Right renal pelvis (tissue), 4 donors: ENCODE measurements around the gene SLC25A53. TPM values are rescaled to one million over a fixed set of nuclear protein-coding genes. Genes with fewer than 3 reads are reported as not detected.
"Not testable (repeated sequence)": the region's sequence is repeated elsewhere in the genome, so short reads cannot be mapped to it uniquely, and the experiment has no call there.

Source experiments
- DNase-seq, 4 donors: peaks; one replicate each; pipeline ENCODE4 v3.0.0-alpha.2; 2013; ENCODE audit warnings: low read depth in 4 of 4, low spot score in 3 of 4, missing footprints in 1 of 4
- polyA plus RNA-seq, 4 donors: library from polyadenylated mRNA; unstranded; fragments of 120-200 nt; gene quantifications; one replicate each; pipeline ENCODE4 v1.2.1, GENCODE V29; 2013; ENCODE audit not compliant: insufficient read length in 4 of 4

Gene SLC25A53
- polyA plus RNA-seq, 4 donors = 8.3 to 12.0 (median 9.4) TPM

DNA sequence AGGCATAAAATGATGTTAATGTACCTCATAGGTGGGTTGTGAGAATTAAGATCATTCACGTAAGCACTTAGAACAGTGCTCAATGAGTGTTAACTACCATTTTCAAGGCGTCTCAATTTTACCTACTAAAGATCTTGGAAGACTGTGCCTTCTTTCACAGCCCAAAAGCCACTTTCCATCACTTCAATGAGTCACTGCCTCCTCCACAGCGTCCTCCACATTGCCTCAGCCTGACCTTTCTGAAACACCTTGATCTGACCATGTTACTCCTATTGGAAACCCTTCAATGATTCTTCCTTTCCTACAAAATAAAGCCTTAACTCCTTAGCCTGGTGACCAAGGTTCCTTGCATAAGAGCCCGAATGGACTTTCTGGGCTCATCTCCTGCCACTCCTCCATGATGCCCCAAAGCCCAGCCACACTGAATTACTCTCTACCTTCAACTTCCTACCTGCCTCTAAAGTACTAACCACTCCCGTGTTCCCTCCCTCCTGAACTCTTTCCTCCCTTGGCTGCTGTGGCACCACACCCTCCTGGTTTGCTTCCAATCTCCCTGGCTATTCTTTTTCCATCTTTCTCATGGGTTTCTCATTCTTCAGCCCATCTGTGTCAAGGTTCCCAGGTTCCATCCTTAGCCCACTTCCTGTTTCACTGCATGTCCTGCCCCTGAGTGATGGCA, 22.1 kb downstream of the SLC25A53 start:
- no peak for DNase-seq

DNA sequence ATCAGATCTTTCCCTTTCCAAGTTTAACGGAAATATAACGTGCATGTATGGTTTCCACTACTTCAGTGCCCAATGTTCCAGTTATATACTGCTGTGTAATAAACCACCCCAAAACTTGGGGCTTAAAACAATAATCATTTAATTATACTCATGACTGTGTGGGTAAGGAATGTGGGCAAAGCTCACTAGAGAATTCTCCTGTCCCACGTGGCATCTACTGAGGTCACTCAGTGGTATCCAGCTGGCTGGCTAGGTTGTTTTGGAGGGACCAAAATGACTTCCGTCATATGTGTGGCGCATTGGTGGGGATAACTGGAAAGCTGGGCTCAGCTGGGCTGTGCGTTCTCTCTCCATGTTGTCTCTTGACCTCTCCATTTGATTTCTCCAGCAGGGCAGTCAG, 26.0 kb downstream of the SLC25A53 start:
- no peak for DNase-seq

DNA sequence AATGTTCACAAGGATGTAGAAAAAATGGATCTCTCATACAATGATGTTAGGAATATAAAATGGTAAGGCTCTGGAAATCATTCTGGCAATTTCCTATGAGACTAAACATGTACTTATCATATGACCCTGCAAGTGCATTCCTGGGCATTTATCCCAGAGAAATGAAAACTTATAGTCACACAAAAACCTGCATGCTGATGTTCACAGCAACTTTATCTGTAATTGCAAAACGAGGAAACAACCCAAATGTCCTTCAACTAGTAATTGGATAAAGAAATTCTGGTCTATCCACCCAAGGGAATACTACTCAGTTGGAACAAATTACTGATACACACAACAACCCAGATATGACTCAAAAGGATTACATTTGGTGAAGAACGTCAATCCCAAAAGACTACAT, 30.0 kb downstream of the SLC25A53 start:
- DNase-seq = no peak

DNA sequence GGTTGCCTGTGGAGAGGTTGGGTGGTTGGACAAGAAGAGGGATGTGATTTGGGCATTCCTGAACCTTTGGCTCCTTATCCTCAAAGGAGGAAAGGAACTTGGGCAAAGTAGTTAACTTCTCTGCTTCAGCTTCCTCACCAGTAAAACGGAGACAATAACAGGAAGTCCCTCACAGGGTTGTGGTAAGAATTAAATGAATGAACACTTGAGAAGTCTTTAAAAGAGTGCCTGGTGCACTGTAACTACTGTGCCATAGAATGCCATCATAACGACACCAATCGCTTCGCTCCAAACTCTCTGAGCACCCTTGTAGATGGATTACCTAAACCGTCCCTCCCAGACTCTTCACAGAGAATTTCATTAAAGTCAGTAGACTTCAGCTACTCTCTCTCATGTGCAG, 34.0 kb downstream of the SLC25A53 start:
- DNase-seq = no peak

DNA sequence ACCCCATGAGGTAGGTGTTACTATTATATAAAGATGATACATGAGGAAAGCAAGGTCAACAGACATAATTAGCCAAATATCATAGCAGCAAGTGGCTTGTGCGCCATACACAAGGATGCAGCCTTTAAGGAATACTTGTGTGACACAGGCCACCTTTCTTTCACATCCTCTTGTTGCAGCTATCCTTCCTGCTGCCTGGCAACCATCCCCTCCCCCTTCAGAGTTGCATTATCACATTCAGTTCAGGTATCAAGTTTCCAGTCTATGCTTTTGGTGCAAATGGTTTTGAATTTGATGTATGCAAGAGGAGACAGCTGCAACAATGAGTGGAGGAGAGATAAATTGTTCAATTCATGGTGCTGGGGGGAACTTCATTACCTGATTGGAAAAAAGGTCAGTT, 38.0 kb downstream of the SLC25A53 start:
- DNase-seq = no peak

DNA sequence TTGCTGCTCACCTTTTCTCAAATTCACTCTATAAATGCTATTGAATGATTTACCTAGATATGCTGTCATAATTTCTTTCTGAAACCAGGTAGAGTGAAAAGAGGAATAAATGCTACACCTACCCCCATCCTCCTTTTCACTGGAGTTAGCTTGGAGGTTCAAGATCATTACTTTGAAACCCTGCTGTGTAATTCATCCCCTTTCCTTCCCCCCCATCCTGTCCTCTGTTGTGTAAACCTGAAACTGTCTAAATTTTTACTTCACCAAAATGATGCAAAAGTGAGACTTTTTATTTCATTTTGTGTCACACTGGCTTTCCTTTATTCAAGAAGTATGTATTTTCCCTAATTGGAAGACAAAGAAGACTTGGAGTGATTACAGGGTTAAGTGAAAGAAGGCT, 39.0 kb downstream of the SLC25A53 start:
- no peak for DNase-seq

DNA sequence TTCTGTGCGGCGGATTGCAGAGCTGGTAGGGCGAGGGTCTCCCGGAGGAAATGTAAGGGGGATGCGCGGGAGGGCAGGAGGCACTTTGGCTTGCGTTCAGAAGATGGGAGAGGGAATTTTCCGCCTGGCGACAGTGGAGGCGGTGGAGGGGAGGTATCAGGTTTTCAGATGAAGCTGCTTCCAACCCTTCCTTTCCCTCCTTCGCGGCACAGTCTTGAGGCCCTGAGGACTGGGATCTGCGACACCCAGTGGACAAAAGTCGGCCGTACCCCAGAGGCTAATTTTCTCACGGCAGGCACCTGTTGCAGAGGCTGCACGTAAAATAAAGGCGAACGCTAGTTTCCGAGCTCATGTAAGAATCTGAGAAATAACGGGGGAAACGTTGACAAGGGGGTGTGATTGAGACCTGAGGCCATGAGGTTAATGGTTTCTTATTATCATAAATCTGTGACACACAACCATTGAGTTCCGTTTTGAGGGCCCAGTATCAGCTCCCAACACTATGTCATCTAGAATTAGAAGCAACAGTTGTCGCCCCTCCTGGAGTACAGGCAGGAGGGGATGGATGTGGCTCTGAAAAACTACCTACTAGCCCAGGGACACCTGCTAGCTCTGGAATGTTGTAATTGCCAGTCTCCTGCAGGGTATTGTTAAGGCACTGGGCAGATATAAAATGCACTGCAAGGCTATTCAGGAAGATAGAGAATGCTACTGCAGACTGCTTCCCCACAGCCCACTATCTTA, 43.4 kb downstream of the SLC25A53 start:
- DNase-seq = peak in 3 of 4 donors; percentile 26 to 38 (median 31)

DNA sequence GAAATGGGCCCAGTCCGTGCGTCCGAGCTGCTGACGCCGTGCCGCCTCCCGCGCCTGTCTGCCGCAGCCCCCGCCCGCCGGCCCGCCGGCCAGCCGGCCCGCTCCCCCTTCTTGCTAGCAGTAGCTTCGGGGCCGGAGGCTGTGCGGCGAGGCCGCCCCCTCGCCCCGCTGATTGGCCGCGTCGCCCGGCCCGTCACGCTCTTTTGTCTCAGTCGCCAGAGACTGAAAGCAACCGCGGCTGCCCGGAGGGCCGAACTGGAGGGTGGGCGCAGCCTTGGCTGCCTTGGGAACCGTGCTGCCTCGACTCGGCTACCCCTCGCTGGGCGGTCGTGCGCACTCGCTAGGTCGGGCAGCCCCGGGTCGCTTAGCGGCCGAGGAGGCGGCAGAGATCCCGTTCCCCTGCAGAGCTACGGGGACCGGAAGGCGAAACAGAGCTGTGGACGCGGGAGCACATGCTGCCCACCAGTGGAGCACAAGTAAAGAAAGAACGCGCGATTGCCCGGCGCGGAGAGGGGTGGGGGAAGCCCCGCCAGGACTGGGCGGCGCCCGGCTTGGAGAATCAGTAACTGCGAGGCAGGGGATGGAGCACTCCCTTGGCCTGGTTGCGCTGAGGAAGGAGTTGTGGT, 44.4 kb downstream of the SLC25A53 start, which contains the start of gene ZCCHC18:
Gene ZCCHC18 (plus strand): TSS at position 198 of the 626 bp plus-strand sequence. CDS start 1,589 bp downstream, outside the sequence.
- DNase-seq = peak in 3 of 4 donors; percentile 44 to 49 (median 45)

DNA sequence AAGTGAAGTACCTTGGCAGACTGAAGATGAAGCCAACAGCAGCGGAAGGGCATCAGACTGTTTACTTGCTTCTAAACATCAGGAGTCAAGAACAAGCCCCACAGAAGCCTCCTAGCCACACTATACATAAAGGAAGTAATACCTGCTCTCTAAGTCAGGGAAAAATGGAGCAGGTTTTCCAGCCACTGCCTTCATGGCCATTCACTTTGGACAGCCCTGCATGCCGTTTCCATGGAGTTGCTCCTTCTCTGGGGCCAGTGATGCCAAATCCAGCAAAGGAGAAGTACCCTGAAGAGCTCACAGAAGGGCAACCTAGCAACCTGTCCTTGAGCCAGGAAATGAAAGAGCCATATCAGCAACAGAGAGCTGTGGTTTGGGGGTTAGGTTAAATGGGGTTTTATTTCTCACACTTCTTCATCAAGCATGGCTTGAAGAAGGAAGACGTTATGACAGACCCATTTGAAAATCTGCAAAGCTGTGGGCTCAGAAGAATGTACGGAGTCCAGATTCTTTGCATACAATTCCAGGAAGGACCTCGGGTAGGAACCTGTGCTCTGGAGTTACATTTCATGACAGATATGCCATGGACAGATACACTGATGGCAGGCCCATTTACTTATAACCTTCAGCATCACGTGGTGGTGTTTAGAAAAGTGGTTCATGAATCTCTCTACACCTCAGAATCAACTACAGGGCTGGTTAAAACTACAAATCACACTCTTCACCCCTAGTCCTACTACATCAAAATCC, 46.1 kb downstream of the SLC25A53 start:
- not testable (repeated sequence) for DNase-seq

DNA sequence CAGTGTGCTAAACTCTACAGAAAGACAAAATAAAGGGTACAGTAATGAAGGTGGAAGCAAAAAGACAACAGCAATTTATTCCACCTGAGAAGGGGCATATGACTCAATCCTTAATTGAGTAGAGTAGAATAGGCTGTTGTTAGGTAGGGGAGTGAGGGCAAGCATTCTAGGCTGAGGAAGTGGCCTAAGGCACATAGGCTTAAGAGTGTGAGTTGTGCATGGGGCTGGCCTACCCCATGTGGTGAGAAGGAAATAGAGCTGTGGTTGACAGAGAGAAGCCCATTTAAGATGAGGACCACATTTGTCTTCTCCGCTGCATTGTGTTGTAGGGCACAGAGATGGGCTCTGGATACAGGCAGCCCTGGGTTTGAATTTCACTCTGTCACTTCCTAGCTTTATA, 47.9 kb downstream of the SLC25A53 start:
- DNase-seq = no peak

DNA sequence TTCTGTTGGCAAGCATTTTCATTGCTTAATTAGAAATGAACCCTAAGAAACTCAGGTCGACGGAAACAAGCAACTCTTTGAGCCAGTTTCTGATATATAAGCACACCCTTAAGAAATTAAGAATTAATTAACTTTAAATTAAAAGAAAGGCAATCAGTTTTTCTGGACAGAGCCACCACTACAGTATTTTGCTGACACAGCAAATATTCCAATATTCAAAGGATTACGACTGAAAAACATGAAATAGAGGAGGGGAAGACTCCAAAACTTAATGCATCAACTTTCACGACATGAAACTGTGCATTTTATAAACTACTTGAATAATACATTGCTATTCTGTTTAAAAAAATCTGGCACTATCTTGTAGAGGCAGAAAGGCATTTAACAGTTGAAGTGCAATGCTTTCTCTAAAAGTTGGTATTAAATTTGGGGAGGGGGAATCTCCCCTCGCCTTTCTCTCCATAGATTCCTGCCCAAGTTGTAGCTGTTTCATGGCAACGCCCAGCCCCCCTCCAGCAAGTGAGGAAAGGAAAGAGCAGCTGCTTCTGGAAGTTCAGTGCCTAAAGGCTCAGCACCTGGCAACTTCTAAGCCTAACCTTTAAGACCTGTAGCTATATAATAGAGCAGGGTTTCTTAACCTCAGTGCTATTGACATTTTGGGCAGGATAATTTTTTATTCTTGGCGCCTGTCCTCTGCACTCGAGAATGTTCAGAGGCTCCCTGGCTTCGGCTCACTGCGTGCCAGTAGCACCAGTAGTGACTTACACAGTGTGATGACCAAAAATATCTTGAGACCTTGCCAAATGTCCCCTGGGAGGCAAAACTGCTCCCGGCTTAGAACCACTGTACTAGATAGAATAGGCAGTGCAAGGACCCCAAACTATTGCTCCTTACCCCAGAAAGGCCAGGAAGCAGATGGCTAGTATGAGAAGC, 51.2 kb downstream of the SLC25A53 start:
- DNase-seq = no peak

DNA sequence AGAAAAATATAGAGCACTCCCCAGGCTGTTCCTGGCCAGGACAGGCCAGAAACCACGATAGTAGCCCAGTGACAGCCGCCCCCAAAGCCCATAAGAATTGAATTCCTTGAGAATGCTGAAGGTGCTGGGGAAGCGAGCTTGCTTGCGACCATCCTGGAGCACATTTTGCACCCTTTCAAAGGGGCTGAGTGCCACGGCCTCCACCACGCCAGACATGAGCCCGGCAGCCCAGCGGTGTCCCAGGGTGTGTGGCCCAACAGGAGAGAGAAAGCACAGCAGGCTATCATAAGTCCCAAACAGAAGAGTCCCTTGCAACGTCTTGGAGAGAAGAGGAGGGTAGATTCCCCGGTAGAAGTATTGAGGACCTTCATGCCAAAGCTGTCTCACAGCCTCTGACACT, 52.1 kb downstream of the SLC25A53 start:
- DNase-seq = no peak

DNA sequence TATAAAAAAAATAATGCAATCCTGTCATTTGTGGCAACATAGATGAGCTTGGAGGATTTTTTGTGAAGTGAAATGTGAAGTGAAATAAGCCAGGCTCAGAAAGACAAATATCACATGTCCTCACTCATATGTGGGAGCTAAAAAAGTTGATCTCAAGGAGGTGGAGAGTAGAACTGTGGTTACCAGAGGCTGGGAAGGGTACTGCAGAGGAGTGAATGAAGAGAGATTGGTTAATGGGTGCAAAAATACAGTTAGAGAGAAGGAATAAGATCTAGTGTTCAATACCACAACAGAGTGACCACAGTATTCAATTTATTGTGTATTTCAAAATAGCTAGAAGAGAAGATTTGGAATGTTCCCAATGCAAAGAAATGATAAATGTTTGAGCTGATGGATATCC, 57.9 kb downstream of the SLC25A53 start:
- DNase-seq = no peak

DNA sequence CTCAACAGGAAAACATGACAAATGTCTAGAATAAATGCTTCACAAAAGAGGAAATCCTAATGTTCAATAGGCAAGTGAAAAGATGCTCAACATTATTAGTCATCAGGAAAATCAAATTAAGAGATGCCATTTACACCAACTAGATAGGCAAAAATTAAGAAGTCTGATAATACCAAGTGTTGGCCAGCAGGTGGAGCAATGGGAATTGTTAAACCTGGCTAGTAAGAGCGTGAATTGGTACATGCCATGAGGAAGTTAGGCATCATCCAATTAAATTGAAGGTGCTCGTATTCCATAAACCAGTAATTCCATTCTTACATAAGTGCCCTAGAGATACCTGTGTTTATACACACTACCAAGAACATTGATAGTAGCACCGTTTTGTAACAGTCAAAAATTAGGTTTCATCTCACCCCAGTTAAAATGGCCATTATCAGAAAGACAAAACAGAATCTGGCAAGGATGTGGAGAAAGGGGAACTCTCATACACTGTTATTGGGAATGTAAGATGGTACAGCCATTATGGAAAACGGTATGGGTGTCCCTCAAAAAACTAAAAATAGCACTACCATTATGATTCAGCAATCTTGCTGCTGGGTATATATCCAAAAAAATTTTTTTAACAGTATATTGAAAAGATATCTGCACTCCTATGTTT, 58.5 kb downstream of the SLC25A53 start:
- peak in 3 of 4 donors; percentile 16 to 22 (median 18) for DNase-seq

DNA sequence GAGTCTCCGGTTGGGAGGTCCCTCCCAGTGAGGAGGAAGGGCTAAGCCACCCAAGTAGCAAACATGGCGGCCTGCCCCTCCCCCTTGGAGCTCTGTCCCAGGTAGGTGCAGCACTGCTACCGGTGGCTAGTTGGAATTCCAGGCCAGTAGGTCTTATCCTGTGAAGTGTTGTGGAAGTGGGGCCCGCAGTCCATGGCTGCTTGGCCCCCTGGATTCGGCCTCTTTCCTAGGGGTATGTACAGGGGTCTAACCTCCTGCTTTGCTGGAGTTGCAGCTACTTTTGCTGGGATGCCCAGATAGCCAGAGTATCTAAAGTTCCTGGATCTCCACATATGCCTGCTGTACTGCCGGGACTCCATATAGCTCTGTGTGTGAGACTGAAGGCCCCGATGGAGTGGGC, 70.9 kb downstream of the SLC25A53 start:
- no peak for DNase-seq

DNA sequence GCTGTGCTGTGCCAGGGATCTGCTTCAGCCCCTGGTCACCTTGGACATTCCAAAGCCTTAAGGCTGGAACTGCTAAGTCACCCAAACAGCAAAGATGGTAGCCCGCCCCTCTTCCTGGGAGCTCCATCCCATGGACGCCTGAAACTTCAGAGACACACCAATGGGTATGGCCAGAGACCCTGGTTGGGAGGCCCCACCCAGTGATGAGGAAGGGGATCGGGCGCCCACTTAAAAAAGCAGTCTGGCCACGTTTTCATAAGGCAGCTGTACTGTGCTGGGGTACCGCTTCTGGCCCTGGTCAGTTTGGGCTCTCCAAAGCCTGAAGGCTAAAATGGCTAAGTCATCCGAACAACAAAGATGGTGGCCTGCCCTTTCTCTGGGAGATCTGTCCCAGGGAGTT, 71.3 kb downstream of the SLC25A53 start:
- DNase-seq = no peak

DNA sequence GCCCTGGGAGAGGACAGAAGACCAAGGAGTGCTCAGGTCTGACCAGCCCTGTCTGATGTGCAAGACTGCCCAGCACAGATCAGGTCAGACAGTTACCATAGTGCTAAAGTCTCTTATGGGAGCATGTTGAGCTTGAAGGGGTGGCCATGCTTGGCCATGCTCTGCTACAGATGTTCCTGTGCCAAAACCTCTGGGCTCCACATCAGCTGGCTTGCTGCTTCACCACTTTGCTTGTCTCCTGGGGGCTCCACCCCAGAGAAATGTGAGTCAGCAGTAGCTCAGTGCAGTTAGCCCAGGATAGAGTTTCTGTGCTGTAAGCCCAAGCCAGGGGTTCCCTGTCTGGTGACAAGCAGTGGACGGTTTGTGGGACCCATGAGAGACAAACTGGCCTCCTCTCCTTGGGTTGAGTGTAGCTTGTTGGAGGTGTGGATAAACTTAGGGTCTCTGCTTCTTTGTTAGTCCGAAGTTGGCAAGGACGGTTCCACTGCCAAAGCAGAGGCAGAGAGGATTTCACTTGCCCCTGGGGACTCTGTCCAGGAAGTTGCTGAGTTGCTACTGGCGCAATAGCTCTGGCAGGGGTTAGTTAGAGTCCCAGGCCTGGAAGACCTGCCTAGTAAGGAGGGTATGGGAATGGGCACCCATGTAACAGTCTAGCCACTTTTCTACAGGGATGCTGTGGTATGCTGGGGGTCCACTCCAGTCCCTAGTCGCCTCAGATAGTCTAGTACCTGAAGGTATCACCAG, 72.1 kb downstream of the SLC25A53 start:
- no peak for DNase-seq

DNA sequence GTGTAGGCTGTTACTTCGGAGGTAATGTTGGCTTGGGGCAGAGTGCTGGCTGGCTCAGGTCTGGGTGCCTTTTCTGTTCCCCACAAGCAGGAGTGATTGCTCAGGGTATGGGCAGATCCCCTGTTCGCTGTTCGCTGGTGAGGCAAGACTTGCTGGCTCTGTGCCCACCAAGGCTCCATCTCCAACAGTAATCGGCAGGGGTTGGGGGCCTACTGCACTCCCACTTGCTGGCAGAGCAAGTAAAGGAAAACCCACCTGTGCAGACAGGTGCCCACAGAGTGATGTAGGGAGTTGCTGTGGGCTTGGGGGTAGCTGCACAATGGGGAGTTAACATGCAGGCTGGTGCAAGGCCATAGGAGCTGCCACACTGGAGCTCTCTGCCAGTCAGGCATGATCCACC, 72.7 kb downstream of the SLC25A53 start:
- DNase-seq = no peak

DNA sequence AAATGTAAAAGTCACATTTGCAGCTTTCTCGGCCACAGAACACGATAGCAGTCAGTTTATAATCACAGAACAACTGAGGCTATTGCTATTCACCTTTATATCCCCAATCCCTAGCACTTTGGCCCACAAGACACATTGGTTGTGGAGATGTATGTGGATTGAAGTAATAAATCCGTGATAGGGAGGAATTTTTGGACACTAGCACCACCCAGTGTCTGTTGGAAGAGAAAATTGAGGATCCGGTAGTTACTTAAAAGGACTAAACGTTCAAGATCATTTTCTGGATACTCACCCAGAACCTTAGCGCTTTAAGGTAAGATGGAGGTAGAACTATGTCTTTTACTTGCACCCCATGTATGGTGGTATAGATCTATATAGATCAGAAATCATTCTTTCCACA, 79.0 kb downstream of the SLC25A53 start:
- DNase-seq = not testable (repeated sequence)
